ENCODE data around the gene MBOAT1. TPM values are rescaled to one million over a fixed set of nuclear protein-coding genes. Genes with fewer than 3 reads are reported as not detected.

The MBOAT1 gene
- total RNA-seq, 1 experiment from 2014 or later = 9.9 TPM

- no peaks in the 10 kb centered on the region; the same call in 1 of the 2 replicates for H3K4me1 ChIP-seq (ENCODE audit: insufficient read depth, low read length)
- WGBS (ENCODE audit: extremely low coverage, insufficient read length, low lambda C conversion rate) = no CpG with 5 or more reads among the region's 4 CpGs
- no peaks in the 10 kb centered on the region for H3K9me3 Mint-ChIP-seq
- H3K4ac ChIP-seq (ENCODE audit: low read depth, low read length) = no peak overlapping the region
- H3K27me3 Mint-ChIP-seq (ENCODE audit: low read depth) = no peaks in the 10 kb centered on the region
- H3K9me3 ChIP-seq (ENCODE audit: control insufficient read depth, low read depth, low read length) = no peaks in the 10 kb centered on the region
- no peaks in the 10 kb centered on the region for H3K23me2 ChIP-seq (ENCODE audit: insufficient read length, low read depth, low read length, poor library complexity, severe bottlenecking)
- H2BK12ac ChIP-seq (ENCODE audit: insufficient read length, low read depth, low read length) = no peak overlapping the region
- TF ChIP-seq CTCF (conservative IDR thresholded peaks at IDR 0.05) = no peak
- H3K27ac ChIP-seq (ENCODE audit: insufficient read length, low read depth, low read length) = no peak overlapping the region
- H3K27me3 ChIP-seq (ENCODE audit: insufficient read depth, low read length) = no peaks in the 10 kb centered on the region
- no peak for DNase-seq
- no peak overlapping the region for H4K5ac ChIP-seq (ENCODE audit: insufficient read length, low read depth, low read length)
- H2BK120ac ChIP-seq (ENCODE audit: low read depth, low read length, poor library complexity, severe bottlenecking) = no peak overlapping the region
- H3K4me2 ChIP-seq (ENCODE audit: insufficient read depth, insufficient read length, low read length) = no peak overlapping the region
- peaks cover 0 to 17% (median 15%) of the 10 kb centered on the region in 3 experiments; a peak in 4 of 7 replicates for H3K36me3 Mint-ChIP-seq (ENCODE audit: insufficient read depth in 1 of 3, low read depth in 3 of 3)
- H4K91ac ChIP-seq (ENCODE audit: insufficient read length, low read depth, low read length) = no peak overlapping the region
- no peak overlapping the region for H3K23ac ChIP-seq (ENCODE audit: insufficient read length, low read depth, low read length)
- H3K27ac Mint-ChIP-seq = peak overlapping the region in 1 of 3 experiments; percentile 38; a peak in 1 of 7 replicates
- no peak overlapping the region for H3K4me3 Mint-ChIP-seq
- no peak overlapping the region for H2BK5ac ChIP-seq (ENCODE audit: insufficient read length, low read length)
- no peak overlapping the region for H3K14ac ChIP-seq (ENCODE audit: insufficient read depth, low read length)
- no peaks in the 10 kb centered on the region for H4K20me1 ChIP-seq (ENCODE audit: control insufficient read depth, insufficient read depth, insufficient read length)
- H3K79me2 ChIP-seq (ENCODE audit: insufficient read depth, low read length) = no peaks in the 10 kb centered on the region
- H3K9ac ChIP-seq (ENCODE audit: extremely low read depth, insufficient read length, low read length) = no peak overlapping the region
- peaks cover 9 to 10% of the 10 kb centered on the region in 2 experiments for H3K4me1 Mint-ChIP-seq
- no peak overlapping the region for H2AFZ ChIP-seq (ENCODE audit: low read length)
- H3K56ac ChIP-seq (ENCODE audit: insufficient read length, low read depth, low read length) = no peak overlapping the region
- no peak overlapping the region for H2BK20ac ChIP-seq (ENCODE audit: low read depth, low read length, poor library complexity, severe bottlenecking)
- H2BK15ac ChIP-seq (ENCODE audit: low read depth, low read length) = no peak overlapping the region
- H2AK5ac ChIP-seq (ENCODE audit: insufficient read length, low read length) = no peak overlapping the region
- H3K18ac ChIP-seq (ENCODE audit: insufficient read length, low read depth, low read length) = no peak overlapping the region
- no peak overlapping the region for H4K8ac ChIP-seq (replicated peaks; ENCODE audit: insufficient read length, low read depth, low read length)
- no peaks in the 10 kb centered on the region for H3K79me1 ChIP-seq (ENCODE audit: insufficient read depth, low read depth, low read length, poor library complexity, severe bottlenecking)
- no peak overlapping the region for H3T11ph ChIP-seq (ENCODE audit: low read length)
These were observed 63.8 kb downstream of the MBOAT1 start for GRCh38 chr6:20148433-20148832.
